Measurements from ENCODE around the gene FAM107A.
"Not testable (repeated sequence)": the region's sequence is repeated elsewhere in the genome, so short reads cannot be mapped to it uniquely, and the experiment has no call there.

FAM107A gene

DNA sequence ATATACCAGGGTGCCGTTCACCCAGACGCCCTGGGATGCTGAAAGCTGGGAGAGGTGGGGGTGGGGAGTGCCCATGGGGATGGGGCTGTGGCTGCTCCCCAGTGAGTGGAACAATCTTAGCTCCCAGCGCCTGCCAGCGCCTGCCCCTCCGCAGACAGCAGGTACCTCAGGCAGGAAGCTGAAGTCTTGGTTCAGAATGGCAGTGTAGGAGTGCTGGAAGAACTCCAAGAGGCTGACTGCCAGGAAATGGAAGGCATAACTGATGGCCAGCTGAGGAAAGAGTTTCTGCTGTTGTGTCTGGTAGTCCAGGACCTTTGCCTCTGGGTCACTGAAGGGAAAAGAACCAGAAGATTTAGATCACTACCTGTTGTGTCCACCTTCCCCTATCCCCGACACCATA is 48.6 kb downstream of the FAM107A start:
- peak; percentile 57 to 79 for DNase-seq (ENCODE audit: low read depth in 2 of 2)
- TF ChIP-seq, protein P1, sequence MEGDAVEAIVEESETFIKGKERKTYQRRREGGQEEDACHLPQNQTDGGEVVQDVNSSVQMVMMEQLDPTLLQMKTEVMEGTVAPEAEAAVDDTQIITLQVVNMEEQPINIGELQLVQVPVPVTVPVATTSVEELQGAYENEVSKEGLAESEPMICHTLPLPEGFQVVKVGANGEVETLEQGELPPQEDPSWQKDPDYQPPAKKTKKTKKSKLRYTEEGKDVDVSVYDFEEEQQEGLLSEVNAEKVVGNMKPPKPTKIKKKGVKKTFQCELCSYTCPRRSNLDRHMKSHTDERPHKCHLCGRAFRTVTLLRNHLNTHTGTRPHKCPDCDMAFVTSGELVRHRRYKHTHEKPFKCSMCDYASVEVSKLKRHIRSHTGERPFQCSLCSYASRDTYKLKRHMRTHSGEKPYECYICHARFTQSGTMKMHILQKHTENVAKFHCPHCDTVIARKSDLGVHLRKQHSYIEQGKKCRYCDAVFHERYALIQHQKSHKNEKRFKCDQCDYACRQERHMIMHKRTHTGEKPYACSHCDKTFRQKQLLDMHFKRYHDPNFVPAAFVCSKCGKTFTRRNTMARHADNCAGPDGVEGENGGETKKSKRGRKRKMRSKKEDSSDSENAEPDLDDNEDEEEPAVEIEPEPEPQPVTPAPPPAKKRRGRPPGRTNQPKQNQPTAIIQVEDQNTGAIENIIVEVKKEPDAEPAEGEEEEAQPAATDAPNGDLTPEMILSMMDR (IDR thresholded peaks at IDR 0.05; ENCODE audit: low read depth, low read length), result no peak
- no peak overlapping the region for H3K4me3 ChIP-seq (replicated peaks in 1 of 2; ENCODE audit: low read depth in 2 of 2, low read length in 2 of 2)

DNA sequence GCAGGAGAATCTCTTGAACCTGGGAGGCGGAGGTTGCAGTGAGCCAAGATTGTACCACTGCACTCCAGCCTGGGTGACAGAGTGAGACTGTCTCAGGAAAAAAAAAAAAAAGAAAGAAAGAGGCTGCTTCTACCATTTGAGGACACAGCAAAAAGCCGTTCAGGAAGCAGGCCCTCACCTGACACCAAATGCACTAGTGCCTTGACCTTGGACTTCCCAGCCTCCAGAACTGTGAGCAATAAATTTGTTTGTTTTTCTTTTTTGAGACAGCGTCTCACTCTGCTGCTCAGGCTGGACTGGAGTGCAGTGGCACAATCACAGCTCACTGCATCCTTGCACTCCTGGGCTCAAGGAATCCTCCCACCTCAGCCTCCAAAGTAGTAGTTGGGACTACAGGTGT is 49.8 kb downstream of the FAM107A start:
- not testable (repeated sequence) for H3K4me3 ChIP-seq (replicated peaks in 1 of 2; ENCODE audit: low read depth in 2 of 2, low read length in 2 of 2); DNase-seq (ENCODE audit: low read depth in 2 of 2)

DNA sequence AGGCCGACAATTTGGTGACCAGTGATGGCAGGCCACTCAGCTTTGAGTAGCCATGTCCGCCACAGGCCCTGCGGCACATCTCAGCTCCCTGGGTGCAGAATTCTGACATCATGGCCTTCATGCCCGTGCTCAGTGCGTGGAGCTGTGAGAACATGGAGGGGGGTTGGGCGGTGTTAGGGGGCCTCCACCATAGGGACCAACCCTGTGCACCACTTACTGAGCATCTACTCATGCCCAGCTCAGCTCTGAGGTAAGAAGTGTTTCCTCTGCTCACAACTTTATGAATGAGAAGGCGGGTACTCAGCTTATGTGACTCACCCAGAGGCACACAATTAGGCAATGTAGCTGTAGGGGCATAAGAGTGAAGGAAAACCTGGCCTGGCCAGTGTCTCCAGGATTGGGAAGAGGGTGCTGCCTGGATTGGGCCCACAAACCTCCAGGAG is 50.7 kb downstream of the FAM107A start:
- TF ChIP-seq, protein P1 (IDR thresholded peaks at IDR 0.05; ENCODE audit: low read depth, low read length), result no peak
- peak; percentile 93 to 96 for DNase-seq (ENCODE audit: low read depth in 2 of 2)
- no peak overlapping the region for H3K4me3 ChIP-seq (replicated peaks in 1 of 2; ENCODE audit: low read depth in 2 of 2, low read length in 2 of 2)

DNA sequence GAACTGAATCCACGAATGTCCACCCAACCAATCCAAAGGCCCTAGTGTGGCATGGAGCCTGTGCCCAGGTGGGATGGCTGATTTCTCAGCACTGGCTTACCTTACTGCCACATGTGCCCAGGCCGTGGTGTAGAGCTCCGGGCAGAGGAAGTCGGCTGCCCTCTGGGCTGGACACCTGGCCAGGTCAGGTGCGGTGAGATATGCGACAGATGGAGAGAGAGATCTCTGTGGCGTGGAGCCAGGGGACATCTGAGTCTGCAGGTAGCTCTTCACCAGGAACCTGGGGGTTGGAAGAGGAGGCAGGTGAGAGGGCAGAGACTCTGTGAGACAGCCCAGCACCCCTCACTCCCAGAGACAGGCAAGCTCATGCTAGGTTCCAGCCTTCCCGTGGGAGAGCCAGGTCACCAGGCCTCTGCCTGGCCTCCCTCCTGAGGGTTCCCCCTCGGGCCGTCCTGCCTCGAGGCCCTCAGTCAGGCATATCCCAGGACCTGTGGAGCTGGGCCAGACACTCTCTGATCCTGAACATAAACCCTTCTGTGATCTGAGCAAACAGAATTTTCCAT is 52.8 kb downstream of the FAM107A start:
- no peak for DNase-seq (ENCODE audit: low read depth in 2 of 2)
- TF ChIP-seq, protein P1 (IDR thresholded peaks at IDR 0.05; ENCODE audit: low read depth, low read length), result no peak
- no peak overlapping the region for H3K4me3 ChIP-seq (replicated peaks in 1 of 2; ENCODE audit: low read depth in 2 of 2, low read length in 2 of 2)

DNA sequence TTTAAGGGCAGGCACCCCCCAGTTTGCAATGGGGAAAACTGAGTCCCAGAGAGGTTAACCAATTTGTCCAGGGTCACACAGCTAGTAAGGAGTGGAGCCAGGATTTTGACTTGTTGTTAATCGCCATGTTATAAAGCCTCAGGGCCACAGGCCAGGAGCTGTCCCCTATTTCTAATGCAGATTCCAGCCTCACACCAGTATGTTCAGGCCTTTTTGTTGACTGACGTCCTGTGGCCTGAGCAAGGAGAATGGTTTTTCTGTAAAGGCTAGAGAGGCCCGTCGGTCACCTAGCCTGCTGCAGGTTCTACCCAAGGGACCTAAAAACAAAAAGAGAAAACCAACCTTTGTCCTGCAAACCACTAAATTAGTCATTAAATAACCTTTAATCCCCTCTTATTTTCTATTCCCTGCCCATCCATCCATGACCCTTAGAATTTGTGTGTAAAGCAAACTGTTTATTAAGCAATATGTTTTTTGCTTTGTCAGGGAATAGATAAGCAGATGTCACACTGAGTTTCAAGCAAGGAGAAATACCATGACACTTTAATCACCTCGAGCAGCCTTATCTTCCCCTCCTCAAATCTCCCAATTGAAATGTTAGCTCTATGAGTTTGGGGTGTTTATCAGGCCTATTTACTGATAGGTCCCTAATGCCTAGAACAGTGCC is 54.3 kb downstream of the FAM107A start:
- DNase-seq (ENCODE audit: low read depth in 2 of 2), result no peak
- H3K4me3 ChIP-seq (replicated peaks in 1 of 2; ENCODE audit: low read depth in 2 of 2, low read length in 2 of 2), result no peak overlapping the region
- TF ChIP-seq, protein P1 (IDR thresholded peaks at IDR 0.05; ENCODE audit: low read depth, low read length), result no peak

DNA sequence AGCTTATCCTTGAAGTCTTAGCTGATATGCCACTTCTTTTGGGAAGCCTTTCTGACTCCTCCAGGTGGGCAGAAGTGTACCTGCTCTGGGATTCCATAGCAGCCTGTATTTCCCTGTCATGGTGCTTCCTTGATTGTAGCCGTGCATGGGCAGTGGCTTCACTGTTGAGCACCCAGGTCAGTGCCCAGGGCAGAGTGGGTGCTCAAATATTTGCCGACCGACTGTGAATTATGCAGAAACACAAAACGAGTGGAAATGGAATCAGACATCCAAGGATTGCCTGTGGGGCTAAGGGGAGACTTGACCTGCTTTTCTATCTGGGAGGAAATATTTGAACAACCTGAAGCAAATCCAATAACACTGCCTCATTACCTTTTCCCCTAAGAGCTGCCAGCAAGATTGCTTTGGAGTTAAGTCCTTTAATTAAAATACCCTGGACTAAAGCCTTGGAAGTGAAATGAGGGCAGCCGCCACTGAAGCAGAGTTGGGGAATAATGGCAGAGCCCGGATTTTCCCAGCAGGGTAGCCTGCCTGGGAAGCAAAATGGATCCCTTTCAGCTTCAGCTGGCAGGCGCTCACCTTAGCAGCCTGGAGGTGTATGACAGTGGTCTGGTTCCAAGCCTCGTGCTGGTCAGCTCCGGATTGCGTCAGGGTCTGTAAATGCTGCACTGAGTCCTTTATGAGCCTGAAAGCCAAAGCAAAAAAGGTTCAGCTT is 55.1 kb downstream of the FAM107A start:
- TF ChIP-seq, protein P1 (IDR thresholded peaks at IDR 0.05; ENCODE audit: low read depth, low read length), result no peak
- H3K4me3 ChIP-seq (replicated peaks in 1 of 2; ENCODE audit: low read depth in 2 of 2, low read length in 2 of 2), result no peak overlapping the region
- no peak for DNase-seq (ENCODE audit: low read depth in 2 of 2)

DNA sequence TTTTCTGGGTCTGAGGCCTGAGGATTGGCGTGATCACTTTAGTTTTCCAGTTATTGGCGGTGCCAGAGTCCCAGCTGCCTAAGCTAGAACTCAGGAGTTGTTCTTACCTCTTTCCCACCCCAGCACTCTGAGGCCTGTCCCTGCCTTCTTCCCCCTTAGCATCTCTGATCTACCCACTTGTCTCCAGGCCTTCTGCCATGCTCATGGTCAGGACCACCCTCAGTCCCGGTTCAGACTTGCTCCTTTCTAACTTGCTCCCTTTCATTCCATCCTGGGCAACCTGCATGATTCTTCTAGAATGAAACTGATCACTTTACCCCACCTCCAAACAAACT is 55.9 kb downstream of the FAM107A start:
- no peak for DNase-seq (ENCODE audit: low read depth in 2 of 2)
- TF ChIP-seq, protein P1 (IDR thresholded peaks at IDR 0.05; ENCODE audit: low read depth, low read length), result no peak
- H3K4me3 ChIP-seq (replicated peaks in 1 of 2; ENCODE audit: low read depth in 2 of 2, low read length in 2 of 2), result no peak overlapping the region

Data from cardiac fibroblast (primary cell).